ENCODE measurements around the gene COL16A1.
A peak's percentile ranks its signal among the peaks of the same experiment; 100 is the strongest.

COL16A1 gene

GRCh38 chr1:31703431-31704270 is at the start of gene COL16A1:
TSS of gene COL16A1 (minus strand) at chr1:31704017. CDS start at chr1:31702193, 1,824 bp downstream.
- no peak for DNase-seq

GRCh38 chr1:31752952-31753475 is 49.2 kb upstream of the COL16A1 start:
- DNase-seq, result no peak

- DNase-seq, result no peak
Observed at GRCh38 chr1:31752258-31752657, 48.4 kb upstream of the COL16A1 start.

- DNase-seq, result no peak
Observed at GRCh38 chr1:31751822-31752241, 48.0 kb upstream of the COL16A1 start.

- DNase-seq, result peak; percentile 41 to 53
Observed at GRCh38 chr1:31750858-31751510, 47.2 kb upstream of the COL16A1 start.

GRCh38 chr1:31749785-31750735 is 46.2 kb upstream of the COL16A1 start:
- no peak for DNase-seq

- no peak for DNase-seq
Observed at GRCh38 chr1:31748365-31748764, 44.5 kb upstream of the COL16A1 start.

- DNase-seq, result no peak
Observed at GRCh38 chr1:31747304-31747703, 43.5 kb upstream of the COL16A1 start.

- no peak for DNase-seq
Observed at GRCh38 chr1:31746687-31747086, 42.9 kb upstream of the COL16A1 start.

GRCh38 chr1:31745946-31746670 is 42.3 kb upstream of the COL16A1 start:
- DNase-seq, result no peak

- DNase-seq, result peak; percentile 39 to 63
Observed at GRCh38 chr1:31745096-31745945, 41.5 kb upstream of the COL16A1 start.

GRCh38 chr1:31744165-31744888 is 40.5 kb upstream of the COL16A1 start:
- DNase-seq, result peak; percentile 33 to 35

GRCh38 chr1:31742462-31743212 is 38.8 kb upstream of the COL16A1 start:
- DNase-seq, result no peak

- peak; percentile 40 to 60 for DNase-seq
Observed at GRCh38 chr1:31739346-31739745, 35.5 kb upstream of the COL16A1 start.

GRCh38 chr1:31736675-31737074 is 32.9 kb upstream of the COL16A1 start:
- no peak for DNase-seq

GRCh38 chr1:31735571-31735970 is 31.8 kb upstream of the COL16A1 start:
- DNase-seq, result no peak

- no peak for DNase-seq
Observed at GRCh38 chr1:31734582-31735107, 30.8 kb upstream of the COL16A1 start.

- DNase-seq, result no peak
Observed at GRCh38 chr1:31733389-31734219, 29.8 kb upstream of the COL16A1 start.

All from CD4-positive, alpha-beta T cell treated with Interferon alpha-2 for 1 hour (primary cell).